Spinal cord (tissue), 10 donors: Measurements from ENCODE around the gene NLRP6. TPM values are rescaled to one million over a fixed set of nuclear protein-coding genes. Genes with fewer than 3 reads are reported as not detected.

ENCODE experiments used
- DNase-seq, 6 donors: peaks; one replicate each; pipeline versions ENCODE4 v3.0.0 to v3.0.0-alpha.2; 2013 to 2015; ENCODE audit warnings: low spot score in 6 of 6, low read depth in 4 of 6
- H3K27ac ChIP-seq: one replicate; pipeline ENCODE4 v1.5.1; 2013; ENCODE audit warnings: low read depth, low read length, control low read depth
- H3K27me3 ChIP-seq: one replicate; pipeline ENCODE4 v1.6.1; 2013; ENCODE audit warnings: low read length; ENCODE audit not compliant: control insufficient read depth, insufficient read depth
- H3K36me3 ChIP-seq: one replicate; pipeline ENCODE4 v1.6.1; 2013; ENCODE audit warnings: low read length; ENCODE audit not compliant: control insufficient read depth, insufficient read depth
- H3K4me1 ChIP-seq: one replicate; pipeline ENCODE4 v1.6.1; 2013; ENCODE audit warnings: low read length; ENCODE audit not compliant: control insufficient read depth, insufficient read depth
- H3K4me3 ChIP-seq: one replicate; pipeline ENCODE4 v1.5.1; 2013; ENCODE audit warnings: low read depth, low read length, control low read depth
- H3K9me3 ChIP-seq: one replicate; pipeline ENCODE4 v1.6.1; 2013; ENCODE audit warnings: low read length; ENCODE audit not compliant: control insufficient read depth, insufficient read depth
- WGBS: methylation state at CpG from one replicate; pipeline ENCODE4 v1.1.5; 2013; ENCODE audit warnings: missing lambda C conversion rate; ENCODE audit not compliant: insufficient coverage; 5-methylcytosine and 5-hydroxymethylcytosine counted together
- polyA plus RNA-seq, 2 donors: library from polyadenylated mRNA; unstranded; fragments of 120-200 nt; gene quantifications; one replicate each; pipeline ENCODE4 v1.2.1, GENCODE V29; 2013; ENCODE audit not compliant: insufficient read length in 2 of 2
- total RNA-seq, 2 donors: library from RNA; depleted of rRNA in 1 of 2; stranded (reverse); fragments of 120-200 nt in 1 of 2; fragments of >200 nt in 1 of 2; gene quantifications; one replicate each; pipeline versions ENCODE4 v1.2.3 to v1.2.4, GENCODE V29; 2013 to 2014
- donor health status: healthy.

Gene NLRP6
- total and polyA plus RNA-seq, 4 donors, result not detected

GRCh38 chr11:240315-240714 lies 37.9 kb upstream of the NLRP6 start:
- H3K4me1 ChIP-seq, result peaks cover 4% of the 10 kb centered on the region
- DNase-seq, result no peak
- H3K36me3 ChIP-seq, result peaks cover 22% of the 10 kb centered on the region
- no peaks in the 10 kb centered on the region for H3K9me3 ChIP-seq
- H3K4me3 ChIP-seq, result no peak overlapping the region
- no peak overlapping the region for H3K27ac ChIP-seq
- H3K27me3 ChIP-seq, result no peaks in the 10 kb centered on the region
- no CpG with 5 or more reads among the region's 1 CpG for WGBS

GRCh38 chr11:241634-242033 lies 36.6 kb upstream of the NLRP6 start:
- H3K4me3 ChIP-seq, result no peak overlapping the region
- peaks cover 3% of the 10 kb centered on the region for H3K4me1 ChIP-seq
- no peak for DNase-seq
- 100% methylated on average over 2 of the region's 5 CpGs for WGBS
- no peaks in the 10 kb centered on the region for H3K9me3 ChIP-seq
- no peak overlapping the region for H3K27ac ChIP-seq
- H3K27me3 ChIP-seq, result no peaks in the 10 kb centered on the region
- peaks cover 32% of the 10 kb centered on the region for H3K36me3 ChIP-seq

GRCh38 chr11:244376-244775 lies 33.8 kb upstream of the NLRP6 start:
- no peaks in the 10 kb centered on the region for H3K9me3 ChIP-seq
- WGBS, result 100% methylated on average over 1 of the region's 2 CpGs
- no peak overlapping the region for H3K27ac ChIP-seq
- H3K4me1 ChIP-seq, result no peaks in the 10 kb centered on the region
- no peak overlapping the region for H3K4me3 ChIP-seq
- H3K36me3 ChIP-seq, result peaks cover 51% of the 10 kb centered on the region
- DNase-seq, result no peak
- H3K27me3 ChIP-seq, result no peaks in the 10 kb centered on the region

GRCh38 chr11:249062-249461 lies 29.1 kb upstream of the NLRP6 start:
- no peaks in the 10 kb centered on the region for H3K4me1 ChIP-seq
- H3K27me3 ChIP-seq, result no peaks in the 10 kb centered on the region
- no peak for DNase-seq
- H3K4me3 ChIP-seq, result no peak overlapping the region
- H3K36me3 ChIP-seq, result peaks cover 72% of the 10 kb centered on the region
- no peak overlapping the region for H3K27ac ChIP-seq
- H3K9me3 ChIP-seq, result no peaks in the 10 kb centered on the region
- WGBS, result 95% methylated on average over 5 of the region's 8 CpGs

GRCh38 chr11:250274-250673 lies 27.9 kb upstream of the NLRP6 start:
- Histone ChIP-seq H3K36me3 (peaks cover 66% of the 10 kb centered on the region), H3K4me3 (no peak overlapping the region), H3K4me1 (no peaks in the 10 kb centered on the region), H3K27ac (no peak overlapping the region), H3K9me3 (no peaks in the 10 kb centered on the region), H3K27me3 (no peaks in the 10 kb centered on the region)
- no peak for DNase-seq
- WGBS, result 69% methylated on average over 1 of the region's 5 CpGs

- peak in 2 of 6 donors; percentile 38 to 51 for DNase-seq
Observed at GRCh38 chr11:250740-251299, 27.4 kb upstream of the NLRP6 start.

GRCh38 chr11:251550-251949 lies 26.7 kb upstream of the NLRP6 start:
- no peak for DNase-seq
- Histone ChIP-seq H3K9me3 (no peaks in the 10 kb centered on the region), H3K4me1 (no peaks in the 10 kb centered on the region), H3K36me3 (peaks cover 54% of the 10 kb centered on the region), H3K4me3 (no peak overlapping the region), H3K27ac (no peak overlapping the region), H3K27me3 (no peaks in the 10 kb centered on the region)
- WGBS, result 93% methylated on average over 8 of the region's 10 CpGs

More at GRCh38 chr11:250740-251299, 27.4 kb upstream of the NLRP6 start:
- Histone ChIP-seq H3K4me1 (no peaks in the 10 kb centered on the region), H3K4me3 (no peak overlapping the region), H3K9me3 (no peaks in the 10 kb centered on the region), H3K27ac (no peak overlapping the region), H3K36me3 (peaks cover 61% of the 10 kb centered on the region), H3K27me3 (no peaks in the 10 kb centered on the region)
- WGBS, result 75% methylated on average over 10 of the region's 10 CpGs

GRCh38 chr11:252666-253065 lies 25.5 kb upstream of the NLRP6 start:
- no peak overlapping the region for H3K4me3 ChIP-seq
- 91% methylated on average over 2 of the region's 8 CpGs for WGBS
- H3K27ac ChIP-seq, result no peak overlapping the region
- peaks cover 47% of the 10 kb centered on the region for H3K36me3 ChIP-seq
- no peaks in the 10 kb centered on the region for H3K4me1 ChIP-seq
- no peaks in the 10 kb centered on the region for H3K9me3 ChIP-seq
- no peaks in the 10 kb centered on the region for H3K27me3 ChIP-seq
- no peak for DNase-seq

- 80% methylated on average over 12 of the region's 13 CpGs for WGBS
- Histone ChIP-seq H3K36me3 (peaks cover 44% of the 10 kb centered on the region), H3K4me3 (no peak overlapping the region), H3K4me1 (no peaks in the 10 kb centered on the region), H3K9me3 (no peaks in the 10 kb centered on the region), H3K27me3 (no peaks in the 10 kb centered on the region), H3K27ac (no peak overlapping the region)
- DNase-seq, result no peak
Observed at GRCh38 chr11:253160-253885, 24.9 kb upstream of the NLRP6 start.

- Histone ChIP-seq H3K27me3 (no peaks in the 10 kb centered on the region), H3K4me1 (no peaks in the 10 kb centered on the region), H3K36me3 (peaks cover 41% of the 10 kb centered on the region), H3K9me3 (no peaks in the 10 kb centered on the region), H3K27ac (no peak overlapping the region), H3K4me3 (no peak overlapping the region)
- no peak for DNase-seq
- 92% methylated on average over 4 of the region's 5 CpGs for WGBS
Observed at GRCh38 chr11:253886-254270, 24.3 kb upstream of the NLRP6 start.
